Measurements from ENCODE around the gene SMARCA2.

The SMARCA2 gene

GRCh38 chr9:2150338-2150737 is 135.2 kb downstream of the SMARCA2 start:
- no peak for DNase-seq

GRCh38 chr9:2151171-2151570 is 136.0 kb downstream of the SMARCA2 start:
- DNase-seq: no peak

DNA sequence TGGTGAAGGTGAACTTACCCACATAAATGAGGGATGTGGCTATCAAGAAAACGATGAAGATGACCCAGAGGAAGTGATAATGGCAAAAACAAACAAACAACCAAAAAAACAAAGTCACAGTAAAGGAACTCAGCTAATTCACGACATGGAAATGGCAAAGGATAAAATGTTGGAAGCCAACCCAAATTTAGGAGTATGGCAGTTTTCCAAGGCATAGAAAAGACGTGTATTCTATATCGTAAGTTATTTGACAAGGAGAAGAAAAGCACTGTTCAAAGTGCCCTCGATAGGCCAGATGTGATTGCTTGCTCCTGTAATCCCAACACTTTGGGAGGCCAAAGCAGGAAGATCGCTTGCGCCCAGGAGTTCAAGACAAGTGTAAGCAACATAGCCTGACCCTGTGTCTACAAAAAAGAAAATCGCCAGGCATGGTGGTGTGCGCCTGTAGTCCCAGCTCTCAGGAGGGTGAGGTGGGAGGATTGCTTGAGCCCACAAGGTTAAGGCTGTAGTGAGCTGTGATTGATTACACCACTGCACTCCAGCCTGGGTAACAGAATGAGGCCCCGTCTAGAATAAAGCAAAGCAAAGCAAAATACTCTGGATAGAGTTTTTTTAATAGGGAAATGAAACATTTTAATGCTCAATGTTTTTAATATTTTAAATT is 138.0 kb downstream of the SMARCA2 start:
- no peak for DNase-seq

DNA sequence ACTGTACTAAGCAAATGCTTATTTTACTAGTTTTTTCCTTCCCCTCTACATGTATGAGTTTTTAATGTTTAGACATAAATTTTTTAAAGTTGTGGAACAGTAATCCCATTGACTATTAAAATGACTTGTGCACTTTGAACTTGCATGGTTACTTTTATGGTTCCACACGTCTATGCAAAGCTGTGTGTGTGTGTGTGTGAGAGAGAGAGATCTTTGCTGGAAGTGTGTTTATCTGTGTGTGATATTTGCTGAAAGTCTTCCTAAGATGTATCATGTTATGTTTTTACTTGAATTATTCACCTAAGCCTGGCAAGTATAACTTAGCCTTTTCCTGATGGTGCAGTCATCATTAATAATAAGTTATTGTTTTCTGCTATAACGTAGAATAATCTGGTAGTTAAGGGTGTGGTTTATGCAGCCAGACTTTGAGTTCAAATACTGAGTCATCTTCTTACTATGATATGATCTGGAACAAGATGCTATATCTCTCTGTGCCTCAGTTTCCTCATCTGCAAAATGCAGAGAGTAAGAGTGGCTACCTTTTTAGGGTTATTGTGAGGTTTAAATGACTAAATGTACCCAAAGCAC is 138.6 kb downstream of the SMARCA2 start:
- DNase-seq: no peak

DNA sequence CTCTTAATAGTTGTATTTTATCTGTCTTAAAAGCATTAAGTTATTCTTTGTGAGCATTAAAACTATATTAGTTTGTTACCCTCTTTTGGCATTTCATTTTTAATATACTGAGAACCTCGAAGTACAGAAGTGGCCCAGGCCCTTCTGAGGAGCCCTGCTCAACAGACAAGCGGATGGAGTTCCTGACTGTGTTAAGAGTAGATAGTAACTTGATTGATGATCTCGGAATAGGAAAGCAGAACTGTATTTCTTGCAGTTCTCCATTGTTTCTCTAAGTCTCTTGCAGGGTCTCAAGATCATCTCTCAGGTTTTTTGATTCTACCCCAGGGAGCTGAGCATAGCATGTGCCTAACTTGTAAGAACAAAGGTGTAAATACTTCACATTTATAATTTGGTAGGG is 139.6 kb downstream of the SMARCA2 start:
- no peak for DNase-seq

DNA sequence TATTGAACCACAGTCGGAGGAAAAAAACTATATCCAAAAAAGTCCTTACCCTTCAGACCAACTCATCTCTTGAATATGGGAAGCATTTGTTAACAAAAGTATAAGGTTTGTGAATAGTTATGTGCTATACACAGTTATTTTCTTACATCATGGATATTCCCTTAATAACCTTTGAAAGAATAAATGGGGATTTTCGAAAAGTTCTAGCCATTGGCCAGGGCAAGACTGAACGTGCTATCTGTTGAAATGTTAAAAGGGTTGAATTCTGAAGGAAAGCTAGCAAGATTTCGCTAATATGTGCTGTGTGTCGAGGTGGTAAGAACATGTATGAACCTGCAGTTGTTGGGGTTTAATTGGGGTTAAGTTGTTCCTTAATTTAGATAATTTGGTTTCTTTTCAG is 140.8 kb downstream of the SMARCA2 start:
- no peak for DNase-seq

- DNase-seq: peak; percentile 70
These were observed 142.3 kb downstream of the SMARCA2 start for GRCh38 chr9:2157277-2158110.

DNA sequence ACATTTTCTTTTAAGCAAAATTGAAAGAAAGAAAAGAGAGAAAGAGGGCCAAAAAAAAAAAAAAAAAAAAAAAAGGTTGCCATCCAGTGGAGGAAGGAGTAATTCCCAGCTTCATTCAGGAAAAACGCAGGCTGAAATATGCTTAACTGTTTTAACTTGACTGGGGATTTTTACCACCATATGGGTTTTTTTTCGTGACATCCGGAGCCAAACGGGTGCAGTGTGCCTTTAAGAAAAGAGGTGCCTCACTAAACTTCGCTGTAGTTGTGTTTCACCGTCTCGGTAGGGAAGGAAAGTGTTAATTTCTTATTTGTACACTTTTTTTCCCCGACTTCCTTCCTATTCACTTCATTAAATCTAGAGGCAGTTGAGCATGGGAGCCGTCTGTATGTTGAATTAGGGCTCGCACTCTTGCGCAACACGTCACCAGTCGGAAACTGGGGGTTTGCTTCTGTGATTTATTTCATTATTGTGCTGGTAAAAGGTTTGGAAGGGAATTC is 143.0 kb downstream of the SMARCA2 start:
- DNase-seq: peak; percentile 72

DNA sequence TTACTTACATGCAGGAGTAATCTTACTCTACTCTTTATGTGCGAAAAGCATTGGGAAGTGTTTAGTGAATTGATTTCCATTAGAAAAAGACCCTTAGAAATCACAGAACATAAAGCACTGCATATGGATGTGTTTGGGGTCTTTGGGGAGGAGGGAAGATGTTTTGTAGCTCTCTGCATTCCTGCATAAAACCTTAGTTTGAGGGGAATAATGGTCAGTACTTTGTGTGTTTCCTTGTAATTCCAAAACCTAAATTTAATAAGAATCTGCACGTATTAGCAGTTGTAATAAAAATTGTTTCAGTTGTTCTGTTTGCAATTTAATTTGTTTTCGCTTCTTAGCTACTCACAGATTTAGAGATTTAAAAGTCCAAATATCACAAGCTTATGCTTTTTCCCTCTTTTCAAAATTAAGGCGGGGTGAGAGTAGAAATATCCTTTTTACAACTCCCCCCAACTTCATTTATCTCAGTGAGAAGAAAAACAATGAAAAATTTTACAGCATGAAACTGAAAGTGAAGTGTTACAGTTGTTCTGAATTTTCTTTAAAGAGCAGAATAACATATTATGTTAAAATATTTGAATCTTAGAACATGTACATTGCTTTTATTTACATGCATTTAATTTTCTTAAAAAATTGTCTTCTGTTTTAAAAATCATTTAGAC is 143.8 kb downstream of the SMARCA2 start:
- no peak for DNase-seq

- DNase-seq: peak; percentile 5
These were observed 144.6 kb downstream of the SMARCA2 start for GRCh38 chr9:2159521-2160454.

GRCh38 chr9:2161661-2162060 is 146.5 kb downstream of the SMARCA2 start:
- DNase-seq: no peak

DNA sequence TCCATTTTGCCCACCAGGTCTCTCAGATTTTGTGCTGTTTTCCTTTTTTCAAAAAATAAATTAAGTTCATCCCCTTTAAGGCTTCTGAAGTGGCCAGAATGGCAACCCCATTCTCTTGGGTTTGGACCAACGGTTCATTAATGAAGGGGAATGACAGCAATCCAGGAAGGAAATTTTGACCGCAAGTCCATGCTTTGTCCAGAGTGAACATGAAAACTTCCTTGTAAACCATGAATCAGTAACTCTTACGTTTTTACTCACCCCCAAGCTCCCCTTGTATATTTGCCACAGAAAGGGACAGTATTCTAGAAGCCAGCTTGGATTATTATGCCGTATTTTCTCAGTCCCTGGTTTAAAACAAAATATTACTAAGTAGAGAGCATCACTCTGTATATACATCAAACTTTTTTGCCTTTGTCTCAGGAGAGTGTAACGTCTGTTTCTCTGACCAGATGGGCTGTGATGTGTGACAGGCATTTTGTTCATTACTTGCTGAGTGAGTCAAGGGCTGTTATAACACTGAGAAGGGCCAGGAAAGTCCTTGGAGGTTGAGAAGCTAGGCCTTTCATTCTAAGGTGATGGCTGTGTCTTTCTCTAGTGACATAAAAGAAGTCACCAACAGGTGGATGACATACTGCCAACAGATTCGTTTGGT is 148.2 kb downstream of the SMARCA2 start:
- DNase-seq: no peak

DNA sequence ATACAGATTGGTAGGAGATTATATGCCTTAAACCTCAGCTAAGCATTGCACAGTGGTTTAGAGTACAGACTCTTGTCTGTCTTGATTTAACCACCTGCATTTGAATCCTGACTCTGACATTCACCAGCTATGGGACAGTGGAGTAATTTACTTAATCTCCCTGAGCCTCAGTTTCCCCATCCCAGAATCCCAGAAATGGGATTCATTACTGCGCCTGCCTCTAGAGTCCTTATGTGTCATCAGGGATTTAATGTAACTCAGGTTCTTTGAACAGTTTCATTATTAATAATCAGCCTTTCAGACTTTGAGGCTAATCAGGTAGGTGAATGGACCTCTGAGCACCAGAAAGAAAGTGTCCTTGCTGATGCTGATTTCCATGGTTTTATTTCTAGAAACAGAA is 149.1 kb downstream of the SMARCA2 start:
- DNase-seq: no peak

GRCh38 chr9:2166203-2166602 is 151.1 kb downstream of the SMARCA2 start:
- DNase-seq: no peak

GRCh38 chr9:2169035-2169434 is 153.9 kb downstream of the SMARCA2 start:
- no peak for DNase-seq

DNA sequence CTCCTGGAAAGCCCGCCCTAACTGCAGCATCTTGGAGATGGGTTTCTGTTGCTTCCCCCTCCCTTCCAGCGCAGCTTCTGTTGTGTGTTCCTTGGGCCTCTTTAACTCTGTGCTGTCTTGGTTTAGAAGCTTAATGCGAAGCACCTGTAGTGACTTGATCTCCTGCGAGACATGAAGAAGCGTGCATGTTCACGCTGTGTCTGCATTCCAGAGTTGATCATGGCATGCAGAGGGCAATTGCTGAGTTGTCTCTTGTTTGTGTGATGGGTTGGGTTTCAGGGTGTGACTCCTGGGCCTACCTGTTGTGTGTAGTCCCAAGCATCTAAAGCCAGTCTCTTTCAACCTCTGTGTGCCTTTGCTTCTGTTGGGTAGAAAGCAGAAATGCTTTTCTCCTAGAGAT is 155.6 kb downstream of the SMARCA2 start:
- DNase-seq: no peak

GRCh38 chr9:2173170-2173569 is 158.0 kb downstream of the SMARCA2 start:
- DNase-seq: no peak

DNA sequence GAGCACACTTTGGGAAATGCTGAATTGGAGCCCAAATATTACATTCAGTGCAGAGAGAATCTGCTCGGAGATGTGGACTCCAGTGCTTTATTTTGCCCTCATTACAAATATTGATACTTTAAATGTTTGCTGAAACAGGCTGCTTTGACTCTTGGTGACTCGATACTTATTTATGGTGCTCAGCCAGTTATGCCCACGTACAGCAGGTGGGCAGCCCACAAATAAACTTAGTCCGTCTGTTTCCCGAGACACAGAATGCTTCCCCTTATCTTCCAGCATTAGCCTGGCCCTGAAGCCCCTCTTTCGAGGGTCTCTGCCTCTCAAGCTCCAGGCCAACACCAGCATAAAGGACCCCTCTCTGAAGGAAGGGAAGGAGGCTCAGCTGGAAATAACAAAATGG is 158.7 kb downstream of the SMARCA2 start:
- DNase-seq: no peak

DNA sequence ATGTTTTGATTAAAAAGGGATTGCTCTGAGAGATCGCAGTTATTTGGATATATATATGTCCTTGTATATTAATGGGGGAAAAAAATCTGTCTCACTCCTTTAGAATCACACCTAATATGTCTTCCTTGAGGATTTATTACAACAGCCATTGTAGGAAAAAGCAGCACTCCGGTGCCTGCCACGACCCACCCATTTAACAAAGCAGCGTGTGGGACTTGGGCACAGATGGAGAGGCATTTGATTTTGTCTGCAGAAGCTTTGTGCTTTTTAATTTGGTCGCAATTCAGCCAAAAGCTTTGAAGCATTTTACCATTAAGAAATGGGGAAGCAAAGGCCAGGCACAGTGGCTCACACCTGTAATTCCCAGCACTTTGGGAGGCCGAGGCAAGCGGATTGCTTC is 159.2 kb downstream of the SMARCA2 start:
- no peak for DNase-seq

GRCh38 chr9:2174911-2175310 is 159.8 kb downstream of the SMARCA2 start:
- DNase-seq: no peak

- no peak for DNase-seq
These were observed 162.0 kb downstream of the SMARCA2 start for GRCh38 chr9:2177121-2177520.
